NB4 (cell line): ENCODE measurements around the gene ZNF662.

Experiments
- POLR2A ChIP-seq: IDR thresholded peaks from 2 replicates; pipeline ENCODE4 v1.6.1; 2011; ENCODE audit warnings: mild to moderate bottlenecking; ENCODE audit not compliant: insufficient read length; ENCODE audit errors: extremely low read depth
- TF ChIP-seq, protein P1 (sequence below): IDR thresholded peaks from one replicate; pipeline ENCODE4 v1.5.1; 2012; ENCODE audit warnings: low read depth, low read length
- TF ChIP-seq, protein P2 (sequence below): IDR thresholded peaks from 2 replicates; pipeline ENCODE4 v1.6.1; 2011; ENCODE audit warnings: low read depth, low read length

DNA sequence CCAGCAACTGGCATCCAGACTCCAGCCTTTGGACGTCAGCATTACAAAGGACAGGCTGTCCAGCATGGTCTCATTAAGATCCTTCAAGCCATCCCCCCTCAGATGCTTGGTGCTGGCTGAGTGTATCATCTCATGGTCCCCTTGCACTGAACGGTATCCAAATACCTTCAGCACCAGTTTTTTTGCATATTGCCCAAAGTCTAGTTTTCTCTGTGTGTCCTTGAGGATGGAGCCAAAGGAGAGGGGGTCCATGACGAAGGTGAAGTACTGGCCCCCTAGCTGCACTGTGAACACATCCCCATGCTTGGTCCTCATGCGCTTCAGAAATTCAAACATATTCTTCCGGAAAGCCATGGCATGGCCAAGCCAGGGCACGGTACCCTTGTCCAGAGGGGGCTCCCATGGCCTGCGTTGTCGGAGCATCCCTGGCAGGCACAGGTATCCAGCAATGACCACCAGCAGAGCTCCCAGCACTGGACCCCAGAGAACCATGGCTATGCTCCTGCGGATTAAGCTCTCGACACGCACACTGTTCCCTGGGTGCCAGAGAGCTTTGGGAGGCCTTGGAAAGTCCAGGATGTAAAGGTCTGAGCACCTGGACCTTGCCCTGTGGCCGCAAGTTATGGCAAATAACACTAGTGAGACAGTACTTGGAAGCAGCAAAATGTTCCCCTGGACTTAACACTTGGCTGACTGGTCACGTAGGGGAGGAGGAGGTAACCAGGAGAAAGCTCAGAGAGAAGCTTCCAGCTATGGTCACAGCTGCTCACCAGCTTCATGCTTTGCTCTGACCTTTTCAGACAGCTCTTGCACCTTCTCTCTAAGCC, 30.4 kb upstream of the ZNF662 start, which contains the start of gene CYP8B1:
- TF ChIP-seq, protein P1, sequence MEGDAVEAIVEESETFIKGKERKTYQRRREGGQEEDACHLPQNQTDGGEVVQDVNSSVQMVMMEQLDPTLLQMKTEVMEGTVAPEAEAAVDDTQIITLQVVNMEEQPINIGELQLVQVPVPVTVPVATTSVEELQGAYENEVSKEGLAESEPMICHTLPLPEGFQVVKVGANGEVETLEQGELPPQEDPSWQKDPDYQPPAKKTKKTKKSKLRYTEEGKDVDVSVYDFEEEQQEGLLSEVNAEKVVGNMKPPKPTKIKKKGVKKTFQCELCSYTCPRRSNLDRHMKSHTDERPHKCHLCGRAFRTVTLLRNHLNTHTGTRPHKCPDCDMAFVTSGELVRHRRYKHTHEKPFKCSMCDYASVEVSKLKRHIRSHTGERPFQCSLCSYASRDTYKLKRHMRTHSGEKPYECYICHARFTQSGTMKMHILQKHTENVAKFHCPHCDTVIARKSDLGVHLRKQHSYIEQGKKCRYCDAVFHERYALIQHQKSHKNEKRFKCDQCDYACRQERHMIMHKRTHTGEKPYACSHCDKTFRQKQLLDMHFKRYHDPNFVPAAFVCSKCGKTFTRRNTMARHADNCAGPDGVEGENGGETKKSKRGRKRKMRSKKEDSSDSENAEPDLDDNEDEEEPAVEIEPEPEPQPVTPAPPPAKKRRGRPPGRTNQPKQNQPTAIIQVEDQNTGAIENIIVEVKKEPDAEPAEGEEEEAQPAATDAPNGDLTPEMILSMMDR, result no peak
- no peak for TF ChIP-seq POLR2A
- TF ChIP-seq, protein P2, sequence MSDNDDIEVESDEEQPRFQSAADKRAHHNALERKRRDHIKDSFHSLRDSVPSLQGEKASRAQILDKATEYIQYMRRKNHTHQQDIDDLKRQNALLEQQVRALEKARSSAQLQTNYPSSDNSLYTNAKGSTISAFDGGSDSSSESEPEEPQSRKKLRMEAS, result no peak
